Adipocyte (in vitro differentiated cells): ENCODE measurements around the gene SLC10A7.

ENCODE experiments used
- DNase-seq: peaks from one replicate; pipeline ENCODE4 v3.0.0-alpha.2; 2015; ENCODE audit warnings: low read depth
- H3K27me3 ChIP-seq: replicated peaks from 2 replicates; pipeline ENCODE4 v1.7.0; 2013; ENCODE audit warnings: mild to moderate bottlenecking, low read length, moderate library complexity; ENCODE audit not compliant: control insufficient read depth, insufficient read depth
- H3K36me3 ChIP-seq: 2 replicates; pipeline ENCODE4 v1.7.0; 2013; ENCODE audit warnings: low read length, mild to moderate bottlenecking, moderate library complexity; ENCODE audit not compliant: control insufficient read depth, insufficient read depth, severe bottlenecking
- H3K4me1 ChIP-seq: 2 replicates; pipeline ENCODE4 v1.7.0; 2013; ENCODE audit warnings: mild to moderate bottlenecking, low read length, moderate library complexity; ENCODE audit not compliant: control insufficient read depth, insufficient read depth
- H3K4me3 ChIP-seq: 2 replicates; pipeline ENCODE4 v1.7.0; 2013; ENCODE audit warnings: mild to moderate bottlenecking, low read length, moderate library complexity
- H3K9ac ChIP-seq: 2 replicates; pipeline ENCODE4 v1.7.0; 2013; ENCODE audit warnings: mild to moderate bottlenecking, low read length, moderate library complexity
- H3K9me3 ChIP-seq: 2 replicates; pipeline ENCODE4 v1.7.0; 2013; ENCODE audit warnings: mild to moderate bottlenecking, low read length, moderate library complexity; ENCODE audit not compliant: control insufficient read depth

SLC10A7 gene

DNA sequence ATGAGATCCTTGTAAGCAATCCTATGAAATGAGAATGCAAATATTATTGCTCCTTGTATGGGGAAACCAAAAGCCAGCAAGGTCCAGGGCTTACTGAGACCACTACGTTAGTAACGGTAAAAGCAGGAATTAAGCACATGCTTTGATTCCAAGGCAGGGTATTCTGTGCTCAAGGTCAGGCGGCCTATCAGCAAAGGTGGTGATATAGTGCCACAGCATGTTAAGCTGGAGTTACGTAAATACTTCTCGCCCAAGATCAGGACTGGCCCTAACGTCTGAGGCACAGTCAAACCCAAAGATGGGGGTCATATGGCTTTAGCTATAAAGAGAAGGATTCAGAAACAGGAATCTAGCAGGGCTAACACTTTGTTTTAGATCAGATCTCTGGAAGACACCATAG, 27.6 kb downstream of the SLC10A7 start:
- H3K9ac ChIP-seq, result no peak overlapping the region
- peaks cover 15% of the 10 kb centered on the region for H3K4me1 ChIP-seq
- no peaks in the 10 kb centered on the region for H3K9me3 ChIP-seq
- DNase-seq, result no peak
- H3K36me3 ChIP-seq, result no peaks in the 10 kb centered on the region
- H3K27me3 ChIP-seq, result no peaks in the 10 kb centered on the region
- H3K4me3 ChIP-seq, result no peak overlapping the region

- no peaks in the 10 kb centered on the region for H3K27me3 ChIP-seq
- no peak for DNase-seq
- peaks cover 4% of the 10 kb centered on the region for H3K4me1 ChIP-seq
These were observed 31.6 kb downstream of the SLC10A7 start for GRCh38 chr4:146490106-146490505.

DNA sequence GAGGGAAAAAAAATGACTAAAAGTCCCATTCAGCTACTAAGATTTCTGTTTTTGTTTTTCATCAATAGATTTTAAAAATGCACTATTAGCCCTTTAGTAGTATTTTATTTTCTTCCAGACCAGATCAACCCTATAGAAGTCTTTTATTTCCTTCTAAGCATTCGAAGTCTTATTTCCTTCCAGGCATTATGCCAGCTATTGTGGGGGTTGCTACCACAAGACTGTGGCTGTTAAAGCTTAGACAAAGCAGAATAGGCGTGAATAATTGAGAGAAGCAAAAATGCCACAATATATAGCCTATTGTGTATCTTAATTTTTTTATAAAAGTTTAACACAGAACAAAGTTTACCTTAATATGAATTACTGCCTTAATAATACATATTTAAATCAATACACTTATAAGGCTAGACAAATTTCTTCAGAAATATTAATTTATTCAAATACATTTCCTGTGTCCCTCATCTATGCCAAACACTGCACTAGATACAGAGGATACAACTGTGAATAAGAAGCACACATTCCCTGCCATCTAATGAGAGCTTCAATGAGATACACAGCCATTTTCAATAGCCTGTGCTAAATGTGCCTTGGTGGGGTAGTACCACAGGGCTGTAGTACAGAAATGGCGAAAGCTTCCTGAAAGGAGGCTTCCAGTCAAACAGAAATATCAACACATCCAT, 33.1 kb downstream of the SLC10A7 start:
- Histone ChIP-seq H3K36me3 (peaks cover 4% of the 10 kb centered on the region), H3K9ac (no peak overlapping the region), H3K4me1 (no peaks in the 10 kb centered on the region), H3K9me3 (peaks cover 2% of the 10 kb centered on the region), H3K27me3 (no peaks in the 10 kb centered on the region), H3K4me3 (no peak overlapping the region)
- DNase-seq, result no peak

More at GRCh38 chr4:146490106-146490505, 31.6 kb downstream of the SLC10A7 start:
- Histone ChIP-seq H3K9ac (no peak overlapping the region), H3K9me3 (no peaks in the 10 kb centered on the region), H3K4me3 (no peak overlapping the region), H3K36me3 (peaks cover 4% of the 10 kb centered on the region)

DNA sequence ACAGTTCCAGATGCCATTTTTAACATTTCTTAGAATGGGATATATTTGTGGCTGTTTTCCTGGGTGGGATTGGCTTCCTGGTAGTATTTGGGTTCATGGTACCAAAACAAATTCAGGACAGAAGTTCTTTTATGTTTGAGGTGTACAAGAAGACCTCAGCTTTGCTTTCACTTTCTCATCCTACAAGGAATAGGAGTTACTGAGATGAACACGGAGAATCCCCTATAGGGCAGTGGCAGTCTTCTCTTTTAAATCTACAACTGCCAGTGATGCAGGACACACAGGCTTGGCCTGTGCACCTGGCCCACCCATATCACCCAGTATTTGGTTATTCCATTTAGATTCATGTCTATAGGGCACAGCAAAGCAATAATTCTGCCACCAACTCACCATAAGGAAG, 35.2 kb downstream of the SLC10A7 start:
- no peak overlapping the region for H3K4me3 ChIP-seq
- H3K9me3 ChIP-seq, result peaks cover 20% of the 10 kb centered on the region
- no peak for DNase-seq
- no peak overlapping the region for H3K9ac ChIP-seq
- no peaks in the 10 kb centered on the region for H3K27me3 ChIP-seq
- no peaks in the 10 kb centered on the region for H3K4me1 ChIP-seq
- peaks cover 7% of the 10 kb centered on the region for H3K36me3 ChIP-seq

DNA sequence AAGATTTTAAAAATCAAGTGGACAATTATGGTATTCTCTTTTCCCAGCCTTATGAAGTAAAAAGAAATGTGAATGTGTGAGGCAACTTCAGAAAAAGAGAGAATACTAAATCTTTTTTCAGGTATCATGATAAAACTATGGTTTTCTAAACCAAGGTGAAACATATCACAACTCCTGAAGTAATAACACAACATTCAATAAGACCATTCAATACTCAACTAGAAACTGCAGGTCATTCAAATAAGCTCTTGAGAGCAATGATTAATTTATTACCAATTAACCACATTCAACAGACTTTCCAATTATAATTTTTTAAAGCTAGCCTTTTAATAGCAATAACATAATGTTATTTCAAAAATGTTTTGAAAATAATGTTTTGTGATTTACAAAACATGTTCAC, 35.8 kb downstream of the SLC10A7 start:
- peaks cover 20% of the 10 kb centered on the region for H3K9me3 ChIP-seq
- no peaks in the 10 kb centered on the region for H3K4me1 ChIP-seq
- no peak overlapping the region for H3K9ac ChIP-seq
- no peak overlapping the region for H3K4me3 ChIP-seq
- DNase-seq, result no peak
- peaks cover 7% of the 10 kb centered on the region for H3K36me3 ChIP-seq
- H3K27me3 ChIP-seq, result no peaks in the 10 kb centered on the region

DNA sequence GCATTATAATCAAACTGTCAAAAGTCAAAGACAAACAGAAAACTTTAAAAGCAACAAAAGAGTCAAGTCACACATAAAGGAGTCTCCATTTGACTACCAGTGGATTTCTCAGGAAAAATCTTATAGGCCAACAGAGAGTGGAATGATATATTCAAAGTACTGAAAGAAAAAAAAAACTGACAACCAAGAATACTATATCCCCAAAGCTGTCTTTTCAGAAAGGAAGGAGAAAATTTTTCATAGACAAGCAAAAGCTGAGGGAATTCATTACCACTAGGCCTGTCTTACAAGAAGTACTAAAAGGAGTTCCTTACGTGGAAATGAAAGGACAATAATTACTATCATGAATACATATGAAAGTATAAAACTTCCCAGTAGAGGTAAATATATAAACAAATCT, 39.0 kb downstream of the SLC10A7 start:
- no peak overlapping the region for H3K9ac ChIP-seq
- H3K36me3 ChIP-seq, result peaks cover 7% of the 10 kb centered on the region
- no peaks in the 10 kb centered on the region for H3K27me3 ChIP-seq
- peaks cover 20% of the 10 kb centered on the region for H3K9me3 ChIP-seq
- no peak overlapping the region for H3K4me3 ChIP-seq
- DNase-seq, result no peak
- no peaks in the 10 kb centered on the region for H3K4me1 ChIP-seq

GRCh38 chr4:146481246-146481645, 40.5 kb downstream of the SLC10A7 start:
- Histone ChIP-seq H3K9me3 (peaks cover 20% of the 10 kb centered on the region), H3K36me3 (peaks cover 5% of the 10 kb centered on the region), H3K4me1 (no peaks in the 10 kb centered on the region), H3K27me3 (no peaks in the 10 kb centered on the region), H3K9ac (no peak overlapping the region), H3K4me3 (no peak overlapping the region)
- DNase-seq, result no peak

DNA sequence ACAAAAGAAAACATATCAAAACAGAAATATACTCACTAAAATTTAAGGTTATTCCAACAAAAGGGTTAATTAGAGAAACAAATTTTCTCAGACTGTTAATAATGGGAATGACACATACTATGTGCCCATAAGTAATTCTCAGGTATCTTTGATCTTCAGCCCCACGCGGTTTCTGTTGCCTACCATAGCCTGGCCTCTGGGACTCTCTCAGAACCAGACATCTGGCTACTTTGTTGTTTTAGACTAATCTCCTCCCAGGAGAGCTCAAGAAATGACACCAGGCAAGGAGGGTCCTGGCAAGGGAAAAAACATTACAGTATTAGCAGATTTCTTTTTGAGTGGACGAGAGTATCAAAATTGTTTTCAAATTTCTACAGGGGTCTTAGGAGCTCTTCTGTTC, 43.7 kb downstream of the SLC10A7 start:
- H3K9me3 ChIP-seq, result peaks cover 12% of the 10 kb centered on the region
- DNase-seq, result no peak
- no peaks in the 10 kb centered on the region for H3K27me3 ChIP-seq
- no peak overlapping the region for H3K9ac ChIP-seq
- peaks cover 3% of the 10 kb centered on the region for H3K36me3 ChIP-seq
- H3K4me1 ChIP-seq, result no peaks in the 10 kb centered on the region
- no peak overlapping the region for H3K4me3 ChIP-seq

DNA sequence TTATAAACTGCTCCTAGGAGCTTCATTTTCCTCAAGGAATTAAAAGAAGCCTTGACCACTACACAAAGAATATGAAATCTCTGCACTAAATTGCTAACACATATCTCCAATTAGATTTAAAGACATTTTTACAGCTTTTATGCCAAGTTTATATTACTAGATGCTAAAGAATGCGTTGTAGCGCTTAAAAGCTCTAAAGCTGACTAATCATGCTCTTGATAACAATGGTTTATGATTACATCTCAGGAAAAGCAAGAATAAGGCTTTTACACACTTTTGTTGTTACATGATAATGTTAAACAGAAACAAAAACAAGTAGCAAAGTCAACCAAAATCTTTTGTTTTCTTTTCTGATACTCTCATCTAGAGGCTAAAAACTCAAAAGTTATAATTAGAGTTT, 44.7 kb downstream of the SLC10A7 start:
- no peaks in the 10 kb centered on the region for H3K27me3 ChIP-seq
- DNase-seq, result peak; percentile 1
- H3K36me3 ChIP-seq, result no peaks in the 10 kb centered on the region
- no peak overlapping the region for H3K4me3 ChIP-seq
- peaks cover 2% of the 10 kb centered on the region for H3K9me3 ChIP-seq
- no peaks in the 10 kb centered on the region for H3K4me1 ChIP-seq
- H3K9ac ChIP-seq, result no peak overlapping the region

DNA sequence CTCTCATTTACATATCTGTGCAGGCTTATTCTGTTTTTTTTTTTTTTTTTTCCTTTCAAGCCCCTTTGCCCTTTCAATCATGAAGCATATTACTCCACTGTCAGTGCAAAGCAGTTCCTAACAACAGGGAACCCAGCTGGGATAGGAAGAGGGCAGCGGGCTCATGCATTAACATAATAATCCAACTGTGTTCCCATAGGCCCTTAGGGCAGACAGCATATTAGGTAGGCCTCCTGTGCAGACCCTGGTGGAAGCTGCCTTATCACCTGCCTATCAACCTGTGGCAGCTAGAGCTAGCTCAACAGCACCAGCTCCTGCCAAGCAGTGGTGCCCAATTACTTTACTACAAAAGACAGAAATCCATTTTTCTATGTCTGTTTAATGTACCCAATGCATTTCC, 49.3 kb downstream of the SLC10A7 start:
- no peak overlapping the region for H3K4me3 ChIP-seq
- no peak for DNase-seq
- no peaks in the 10 kb centered on the region for H3K36me3 ChIP-seq
- no peak overlapping the region for H3K9ac ChIP-seq
- no peaks in the 10 kb centered on the region for H3K4me1 ChIP-seq
- H3K27me3 ChIP-seq, result no peaks in the 10 kb centered on the region
- no peaks in the 10 kb centered on the region for H3K9me3 ChIP-seq

DNA sequence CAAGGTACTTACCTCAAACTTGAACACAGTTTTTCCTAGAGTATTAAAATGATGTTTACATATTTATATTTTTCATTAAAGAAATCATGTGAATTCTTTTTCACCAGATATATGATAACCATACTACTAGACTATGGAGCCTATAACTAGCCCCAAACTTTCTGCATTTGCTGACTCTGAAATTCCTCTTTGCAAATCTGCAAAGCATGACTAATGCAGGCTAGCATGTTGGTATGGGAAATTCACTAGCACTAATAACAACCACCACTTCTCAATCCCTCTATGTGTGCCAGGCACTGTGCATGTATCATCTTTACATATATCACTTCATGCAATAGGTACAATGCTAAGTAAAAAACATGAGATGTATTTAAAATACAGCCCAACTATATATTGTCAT, 51.1 kb downstream of the SLC10A7 start:
- Histone ChIP-seq H3K27me3 (no peaks in the 10 kb centered on the region), H3K4me3 (no peak overlapping the region), H3K9ac (no peak overlapping the region), H3K36me3 (no peaks in the 10 kb centered on the region), H3K9me3 (no peaks in the 10 kb centered on the region), H3K4me1 (peaks cover 10% of the 10 kb centered on the region)
- no peak for DNase-seq

- no peak for DNase-seq
- Histone ChIP-seq H3K9ac (no peak overlapping the region), H3K27me3 (no peaks in the 10 kb centered on the region), H3K36me3 (no peaks in the 10 kb centered on the region), H3K4me1 (peaks cover 20% of the 10 kb centered on the region), H3K4me3 (no peak overlapping the region), H3K9me3 (no peaks in the 10 kb centered on the region)
These were observed 52.7 kb downstream of the SLC10A7 start for GRCh38 chr4:146469022-146469421.
